Liver (tissue), 9 donors: ENCODE data around the gene PPP1R14C. TPM values are rescaled to one million over a fixed set of nuclear protein-coding genes. Genes with fewer than 3 reads are reported as not detected.

Source experiments
- DNase-seq: peaks from one replicate; pipeline ENCODE4 v3.0.0-alpha.2; 2017; ENCODE audit warnings: low spot score
- H3K27ac ChIP-seq, 2 donors: one replicate each; pipeline ENCODE4 v1.7.0; 2013; ENCODE audit warnings: inconsistent platforms in 2 of 2, low read length in 2 of 2, control low read depth in 1 of 2, low read depth in 1 of 2, mild to moderate bottlenecking in 1 of 2
- H3K27me3 ChIP-seq, 4 donors: one replicate each; pipeline versions ENCODE4 v1.6.1 to v1.7.0; 2013; ENCODE audit warnings: low read length in 3 of 4, inconsistent platforms in 1 of 4, mild to moderate bottlenecking in 1 of 4, moderate library complexity in 1 of 4; ENCODE audit not compliant: control insufficient read depth in 4 of 4, insufficient read depth in 4 of 4
- H3K36me3 ChIP-seq, 4 donors: one replicate each; pipeline versions ENCODE4 v1.6.1 to v1.7.0; 2013; ENCODE audit warnings: low read length in 3 of 4, mild to moderate bottlenecking in 3 of 4, low read depth in 1 of 4, moderate library complexity in 1 of 4; ENCODE audit not compliant: control insufficient read depth in 4 of 4, insufficient read depth in 3 of 4
- H3K4me1 ChIP-seq, 4 donors: one replicate each; pipeline versions ENCODE4 v1.6.1 to v1.7.0; 2013; ENCODE audit warnings: low read length in 3 of 4, mild to moderate bottlenecking in 3 of 4, moderate library complexity in 1 of 4; ENCODE audit not compliant: control insufficient read depth in 4 of 4, insufficient read depth in 4 of 4
- H3K4me3 ChIP-seq, 3 donors: one replicate each; pipeline versions ENCODE4 v1.6.1 to v1.7.0; 2013; ENCODE audit warnings: low read length in 3 of 3, control low read depth in 1 of 3, low read depth in 1 of 3, mild to moderate bottlenecking in 1 of 3
- H3K9ac ChIP-seq, 2 donors: one replicate each; pipeline ENCODE4 v1.7.0; 2013; ENCODE audit warnings: low read length in 2 of 2, mild to moderate bottlenecking in 2 of 2, moderate library complexity in 2 of 2, control low read depth in 1 of 2, low read depth in 1 of 2
- H3K9me3 ChIP-seq, 4 donors: one replicate each; pipeline versions ENCODE4 v1.6.1 to v1.7.0; 2013; ENCODE audit warnings: low read length in 3 of 4; ENCODE audit not compliant: control insufficient read depth in 4 of 4
- ATF3 ChIP-seq: IDR thresholded peaks from 2 replicates; pipeline ENCODE4 v1.6.1; 2016; ENCODE audit warnings: antibody characterized with exemption
- EGR1 ChIP-seq, 2 donors: IDR thresholded peaks; 2 replicates each; pipeline ENCODE4 v1.6.1; 2016 to 2018; ENCODE audit warnings: antibody characterized with exemption in 2 of 2, low read depth in 2 of 2
- FOXA1 ChIP-seq: IDR thresholded peaks from 2 replicates; pipeline ENCODE4 v1.6.1; 2016; ENCODE audit warnings: antibody characterized with exemption
- FOXA2 ChIP-seq: IDR thresholded peaks from 2 replicates; pipeline ENCODE4 v1.6.1; 2016; ENCODE audit warnings: antibody characterized with exemption
- GABPA ChIP-seq, 2 donors: IDR thresholded peaks in 1 of 2; conservative IDR thresholded peaks in 1 of 2; 2 replicates each; pipeline ENCODE4 v1.6.1; 2016; ENCODE audit warnings: antibody characterized with exemption in 2 of 2, mild to moderate bottlenecking in 1 of 2, moderate library complexity in 1 of 2
- HNF4A ChIP-seq, 2 donors: conservative IDR thresholded peaks; 2 replicates each; pipeline ENCODE4 v1.6.1; 2016; ENCODE audit warnings: antibody characterized with exemption in 2 of 2, mild to moderate bottlenecking in 2 of 2
- HNF4G ChIP-seq: IDR thresholded peaks from 2 replicates; pipeline ENCODE4 v1.6.1; 2016; ENCODE audit warnings: antibody characterized with exemption
- JUND ChIP-seq, 2 donors: IDR thresholded peaks; 2 replicates each; pipeline ENCODE4 v1.6.1; 2016; ENCODE audit warnings: antibody characterized with exemption in 2 of 2
- MAX ChIP-seq: IDR thresholded peaks from 2 replicates; pipeline ENCODE4 v1.6.1; 2016; ENCODE audit warnings: antibody characterized with exemption
- NR2F2 ChIP-seq: IDR thresholded peaks from 2 replicates; pipeline ENCODE4 v1.6.1; 2016; ENCODE audit warnings: antibody characterized with exemption
- RAD21 ChIP-seq, 2 donors: IDR thresholded peaks; 2 replicates each; pipeline ENCODE4 v1.6.1; 2016; ENCODE audit warnings: antibody characterized with exemption in 2 of 2, mild to moderate bottlenecking in 2 of 2
- REST ChIP-seq: IDR thresholded peaks from 2 replicates; pipeline ENCODE4 v1.6.1; 2016; ENCODE audit warnings: antibody characterized with exemption, mild to moderate bottlenecking
- RXRA ChIP-seq, 2 donors: IDR thresholded peaks; 2 replicates each; pipeline ENCODE4 v1.6.1; 2017 to 2018; ENCODE audit warnings: antibody characterized with exemption in 2 of 2, mild to moderate bottlenecking in 1 of 2
- SP1 ChIP-seq: IDR thresholded peaks from 2 replicates; pipeline ENCODE4 v1.6.1; 2018; ENCODE audit warnings: antibody characterized with exemption, mild to moderate bottlenecking
- TAF1 ChIP-seq: conservative IDR thresholded peaks from 2 replicates; pipeline ENCODE4 v1.6.1; 2016; ENCODE audit warnings: antibody characterized with exemption, mild to moderate bottlenecking
- YY1 ChIP-seq: IDR thresholded peaks from 2 replicates; pipeline ENCODE4 v1.6.1; 2016; ENCODE audit warnings: antibody characterized with exemption, mild to moderate bottlenecking
- WGBS: extraction: QIAGEN DNeasy Blood & Tissue Kit; methylation state at CpG from one replicate; pipeline ENCODE4 v1.1.7; 2013; 5-methylcytosine and 5-hydroxymethylcytosine counted together
- polyA plus RNA-seq, 2 donors: library from polyadenylated mRNA; stranded (reverse) in 1 of 2; unstranded in 1 of 2; fragments of 200-250 nt in 1 of 2; fragments of >200 nt in 1 of 2; fragmentation: Nextera tagmentation in 1 of 2; extraction: Ambion mirVana in 1 of 2; gene quantifications; one replicate each; pipeline versions ENCODE4 v1.2.1 to v1.2.3, GENCODE V29; 2013 to 2015
- total RNA-seq, 2 donors: library from RNA; depleted of rRNA; stranded (reverse); fragments of >200 nt; gene quantifications; one replicate each; pipeline ENCODE4 v1.2.3, GENCODE V29; 2014
- TF ChIP-seq, protein P1 (sequence below): IDR thresholded peaks from 2 replicates; pipeline ENCODE4 v1.6.1; 2016; ENCODE audit warnings: antibody characterized with exemption
- TF ChIP-seq, protein P2 (sequence below): fragments of 150-350 bp; IDR thresholded peaks from 2 replicates; pipeline ENCODE4 v1.5.1; 2017; ENCODE audit warnings: improper control_type of control experiment, low read depth, low read length; ENCODE audit not compliant: missing input control
- donor health status: healthy.
- donor health status: healthy.
- donor health status: healthy.
- donor health status: healthy.
- donor health status: healthy.

PPP1R14C gene
- total and polyA plus RNA-seq, 4 donors = 0.05 TPM; not detected in 3

- Histone ChIP-seq H3K9me3 (no peaks in the 10 kb centered on the region), H3K4me3 (no peak overlapping the region), H3K27me3 (no peaks in the 10 kb centered on the region), H3K9ac (no peak overlapping the region), H3K27ac (no peak overlapping the region), H3K4me1 (no peaks in the 10 kb centered on the region), H3K36me3 (no peaks in the 10 kb centered on the region)
- WGBS = 85% methylated on average over 11 of the region's 11 CpGs
- TF ChIP-seq REST = no peak
- TF ChIP-seq HNF4A (conservative IDR thresholded peaks at IDR 0.05) = no peak
- no peak for TF ChIP-seq FOXA1
- TF ChIP-seq MAX = no peak
- TF ChIP-seq SP1 = no peak
- TF ChIP-seq ATF3 = no peak
- no peak for TF ChIP-seq HNF4G
- TF ChIP-seq FOXA2 = no peak
- TF ChIP-seq RAD21 (IDR thresholded peaks at IDR 0.05) = no peak
- no peak for DNase-seq
These were observed 125.1 kb downstream of the PPP1R14C start for GRCh38 chr6:150267686-150268561.

DNA sequence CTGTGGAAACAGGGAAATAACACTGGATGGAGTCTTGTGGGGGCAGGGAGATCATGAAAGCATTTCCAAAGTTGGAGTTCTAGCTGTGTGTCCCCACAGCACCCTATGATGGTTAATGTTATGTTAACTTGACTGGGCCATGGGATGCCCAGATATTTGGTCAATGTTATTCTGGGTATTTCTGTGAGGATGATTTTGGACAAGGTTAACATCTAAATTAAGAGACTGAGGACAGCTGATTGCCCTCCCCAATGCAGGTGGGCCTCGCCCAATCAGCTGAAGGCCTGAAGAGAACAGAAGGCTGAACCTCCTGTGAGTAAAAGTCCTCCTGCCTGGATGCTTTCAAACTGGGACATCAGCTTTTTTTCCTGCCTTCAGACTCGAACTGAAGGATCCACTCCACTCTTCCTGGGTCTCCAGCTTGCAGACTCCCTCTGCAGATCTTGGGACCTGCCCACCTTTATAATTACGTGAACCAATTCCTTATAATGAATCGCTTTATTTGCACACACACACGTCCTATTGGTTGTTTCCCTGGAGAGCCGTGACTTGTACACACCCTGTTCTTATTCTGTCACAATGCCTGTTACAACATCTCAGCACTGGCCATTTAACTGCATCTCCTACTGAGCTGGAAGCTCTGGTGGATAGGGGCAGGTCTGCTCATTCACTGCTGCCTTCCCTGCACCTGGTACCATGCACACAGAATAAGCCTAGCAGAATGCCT lies 126.4 kb downstream of the PPP1R14C start:
- Histone ChIP-seq H3K4me3 (no peak overlapping the region), H3K36me3 (no peaks in the 10 kb centered on the region), H3K27ac (no peak overlapping the region), H3K27me3 (no peaks in the 10 kb centered on the region), H3K4me1 (no peaks in the 10 kb centered on the region), H3K9me3 (no peaks in the 10 kb centered on the region), H3K9ac (no peak overlapping the region)
- DNase-seq = no peak
- 91% methylated on average over 6 of the region's 6 CpGs for WGBS
- TF ChIP-seq RAD21 (IDR thresholded peaks at IDR 0.05) (no peak), RXRA (IDR thresholded peaks at IDR 0.05) (no peak), FOXA1 (no peak), TAF1 (no peak), NR2F2 (no peak), FOXA2 (no peak), GABPA (IDR thresholded peaks at IDR 0.05 in 1 of 2, conservative IDR thresholded peaks at IDR 0.05 in 1 of 2) (no peak), SP1 (no peak), REST (no peak), YY1 (no peak), MAX (no peak), JUND (IDR thresholded peaks at IDR 0.05) (no peak), EGR1 (IDR thresholded peaks at IDR 0.05; ENCODE audit: low read depth in 2 of 2) (no peak)
- TF ChIP-seq, protein P1, sequence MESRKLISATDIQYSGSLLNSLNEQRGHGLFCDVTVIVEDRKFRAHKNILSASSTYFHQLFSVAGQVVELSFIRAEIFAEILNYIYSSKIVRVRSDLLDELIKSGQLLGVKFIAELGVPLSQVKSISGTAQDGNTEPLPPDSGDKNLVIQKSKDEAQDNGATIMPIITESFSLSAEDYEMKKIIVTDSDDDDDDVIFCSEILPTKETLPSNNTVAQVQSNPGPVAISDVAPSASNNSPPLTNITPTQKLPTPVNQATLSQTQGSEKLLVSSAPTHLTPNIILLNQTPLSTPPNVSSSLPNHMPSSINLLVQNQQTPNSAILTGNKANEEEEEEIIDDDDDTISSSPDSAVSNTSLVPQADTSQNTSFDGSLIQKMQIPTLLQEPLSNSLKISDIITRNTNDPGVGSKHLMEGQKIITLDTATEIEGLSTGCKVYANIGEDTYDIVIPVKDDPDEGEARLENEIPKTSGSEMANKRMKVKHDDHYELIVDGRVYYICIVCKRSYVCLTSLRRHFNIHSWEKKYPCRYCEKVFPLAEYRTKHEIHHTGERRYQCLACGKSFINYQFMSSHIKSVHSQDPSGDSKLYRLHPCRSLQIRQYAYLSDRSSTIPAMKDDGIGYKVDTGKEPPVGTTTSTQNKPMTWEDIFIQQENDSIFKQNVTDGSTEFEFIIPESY = no peak
- TF ChIP-seq, protein P2, sequence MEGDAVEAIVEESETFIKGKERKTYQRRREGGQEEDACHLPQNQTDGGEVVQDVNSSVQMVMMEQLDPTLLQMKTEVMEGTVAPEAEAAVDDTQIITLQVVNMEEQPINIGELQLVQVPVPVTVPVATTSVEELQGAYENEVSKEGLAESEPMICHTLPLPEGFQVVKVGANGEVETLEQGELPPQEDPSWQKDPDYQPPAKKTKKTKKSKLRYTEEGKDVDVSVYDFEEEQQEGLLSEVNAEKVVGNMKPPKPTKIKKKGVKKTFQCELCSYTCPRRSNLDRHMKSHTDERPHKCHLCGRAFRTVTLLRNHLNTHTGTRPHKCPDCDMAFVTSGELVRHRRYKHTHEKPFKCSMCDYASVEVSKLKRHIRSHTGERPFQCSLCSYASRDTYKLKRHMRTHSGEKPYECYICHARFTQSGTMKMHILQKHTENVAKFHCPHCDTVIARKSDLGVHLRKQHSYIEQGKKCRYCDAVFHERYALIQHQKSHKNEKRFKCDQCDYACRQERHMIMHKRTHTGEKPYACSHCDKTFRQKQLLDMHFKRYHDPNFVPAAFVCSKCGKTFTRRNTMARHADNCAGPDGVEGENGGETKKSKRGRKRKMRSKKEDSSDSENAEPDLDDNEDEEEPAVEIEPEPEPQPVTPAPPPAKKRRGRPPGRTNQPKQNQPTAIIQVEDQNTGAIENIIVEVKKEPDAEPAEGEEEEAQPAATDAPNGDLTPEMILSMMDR = no peak
